ENCODE data around the gene ZNG1C.
"Not testable (repeated sequence)": the region's sequence is repeated elsewhere in the genome, so short reads cannot be mapped to it uniquely, and the experiment has no call there.

The ZNG1C gene

DNA sequence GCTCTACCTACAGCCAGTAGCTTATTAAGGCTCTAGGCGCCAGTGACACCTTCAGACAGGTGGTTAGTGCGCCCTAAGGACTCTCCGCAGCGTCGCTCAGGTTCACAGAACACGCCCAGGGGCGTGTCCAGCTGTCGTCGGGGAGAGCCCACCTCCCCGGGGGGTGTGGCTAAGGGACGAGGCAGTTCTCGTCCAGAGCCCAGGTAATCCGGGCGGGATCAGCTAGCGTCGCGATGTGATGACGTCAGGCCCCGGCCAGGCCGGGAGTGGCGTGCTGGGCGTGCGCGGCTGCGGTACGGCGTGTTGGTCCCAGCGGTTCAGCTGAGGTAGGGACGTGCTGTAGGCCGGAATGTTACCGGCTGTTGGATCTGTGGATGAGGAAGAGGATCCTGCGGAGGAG, at the start of gene ZNG1C:
TSS of gene ZNG1C (plus strand) at position 301 of the 400 bp plus-strand sequence. CDS start at position 350, 49 bp downstream.
- DNase-seq, result not testable (repeated sequence)

DNA sequence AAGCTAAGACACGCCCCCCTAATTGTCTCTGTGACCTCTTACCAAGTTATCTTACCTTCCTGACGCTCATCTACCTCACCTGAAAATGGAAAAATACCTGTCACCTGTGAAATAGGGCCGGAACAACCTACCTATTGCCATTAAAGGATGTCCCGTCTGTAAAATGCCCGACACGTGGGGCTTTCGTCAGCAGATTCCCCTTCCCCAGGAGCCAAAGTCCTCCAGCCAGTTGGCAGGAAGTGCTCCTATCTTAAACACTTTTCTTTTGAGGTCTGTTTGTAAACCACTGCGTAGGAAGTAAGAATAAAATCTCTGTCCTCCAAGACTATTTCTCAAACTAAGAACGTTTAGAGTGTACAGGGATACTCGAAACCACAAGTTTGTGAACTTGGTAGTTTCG, 654 bp downstream of the ZNG1C start:
- DNase-seq, result not testable (repeated sequence)

GRCh38 chr9:68281041-68281440, 39.3 kb downstream of the ZNG1C start:
- not testable (repeated sequence) for DNase-seq

DNA sequence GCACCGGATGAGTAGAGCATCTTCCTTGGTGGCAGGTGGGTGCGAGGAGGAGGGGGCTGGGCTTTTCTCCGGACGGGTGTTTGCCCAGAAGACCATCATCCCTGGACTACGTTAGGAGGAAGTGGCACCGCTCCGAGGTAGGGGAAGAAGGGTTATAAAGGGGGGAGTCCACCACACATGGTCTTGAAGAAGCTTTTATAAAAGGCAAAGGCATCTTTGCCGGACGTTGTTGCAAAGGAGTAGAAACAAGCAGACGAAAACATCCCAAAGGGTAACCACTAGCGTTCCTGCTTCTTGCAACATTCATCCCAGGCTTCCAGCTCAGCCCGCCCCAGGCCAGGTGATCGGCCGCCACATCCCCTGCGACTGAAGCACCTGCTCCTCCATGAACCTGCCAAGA, 60.8 kb downstream of the ZNG1C start, which contains the start of gene FOXD4L3:
TSS of gene FOXD4L3 (plus strand) at position 301 of the 400 bp plus-strand sequence. CDS start at position 386, 85 bp downstream.
- DNase-seq, result not testable (repeated sequence)

DNA sequence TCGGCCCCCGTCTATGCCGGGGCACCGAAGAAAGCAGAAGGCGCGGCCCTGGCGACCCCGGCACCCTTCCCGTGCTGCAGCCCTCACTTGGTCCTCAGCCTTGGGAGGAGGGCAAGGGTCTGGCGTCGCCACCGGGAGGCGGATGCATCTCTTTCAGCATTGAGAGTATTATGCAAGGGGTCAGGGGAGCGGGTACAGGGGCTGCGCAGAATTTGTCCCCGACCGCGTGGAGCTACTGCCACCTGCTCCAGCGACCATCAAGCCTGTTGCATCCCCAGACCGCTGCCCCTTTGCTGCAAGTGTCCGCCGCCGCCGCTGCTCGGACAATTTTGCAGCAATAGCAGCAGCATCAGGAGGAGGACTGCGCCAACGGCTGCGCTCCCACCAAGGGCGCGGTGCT, 62.0 kb downstream of the ZNG1C start:
- DNase-seq, result not testable (repeated sequence)

DNA sequence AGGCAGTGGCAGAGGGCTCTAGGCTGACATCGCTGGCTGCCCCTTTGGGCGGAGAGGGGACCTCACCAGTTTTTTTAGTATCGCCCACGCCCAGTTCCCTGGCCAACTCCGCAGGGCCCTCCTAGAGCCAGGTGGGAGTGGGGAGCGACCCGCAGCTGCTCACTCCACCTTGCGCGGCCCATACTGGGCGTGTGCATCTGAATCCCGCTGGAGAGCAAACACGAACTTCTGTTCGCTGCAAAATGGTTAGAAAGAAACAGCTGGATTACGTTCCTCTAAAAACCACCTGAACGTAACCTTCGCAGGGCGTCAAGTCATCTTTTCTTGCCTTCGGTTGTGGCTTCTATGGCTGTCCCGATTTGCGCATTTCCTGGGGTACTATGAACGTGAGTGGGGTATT, 62.4 kb downstream of the ZNG1C start:
- DNase-seq, result not testable (repeated sequence)

- DNase-seq, result not testable (repeated sequence)
These were observed 63.0 kb downstream of the ZNG1C start for GRCh38 chr9:68304777-68305176.

GRCh38 chr9:68305680-68306285, 64.0 kb downstream of the ZNG1C start:
- DNase-seq, result not testable (repeated sequence)

DNA sequence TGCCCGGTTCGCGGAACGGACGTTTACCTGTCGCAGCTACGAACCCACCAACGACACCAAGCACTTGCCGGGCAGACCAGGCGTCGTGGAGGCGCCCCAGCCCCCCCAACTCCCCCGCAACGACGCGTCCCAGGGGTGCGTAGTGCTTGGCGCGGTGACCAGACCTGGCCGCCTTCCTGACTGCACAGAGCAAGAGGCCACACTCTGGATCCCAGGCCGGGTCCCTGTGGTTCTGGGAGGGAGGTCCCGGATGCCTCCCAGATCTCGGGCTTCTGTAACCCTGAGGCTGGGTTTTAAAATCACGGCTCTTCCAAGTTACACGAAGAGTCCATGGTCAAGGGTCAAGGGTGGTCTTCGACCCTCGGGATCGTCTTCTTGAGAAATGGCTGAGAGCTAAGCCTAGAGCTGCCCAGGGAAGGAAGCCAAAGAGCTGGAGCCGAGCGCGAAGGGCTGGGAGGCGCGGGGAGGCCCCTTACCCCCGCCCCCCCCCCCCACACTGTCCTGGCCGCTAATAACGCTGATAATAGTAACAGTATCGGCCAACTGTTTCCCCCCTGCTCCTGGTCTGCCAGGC, 64.7 kb downstream of the ZNG1C start:
- peak; percentile 3 for DNase-seq

DNA sequence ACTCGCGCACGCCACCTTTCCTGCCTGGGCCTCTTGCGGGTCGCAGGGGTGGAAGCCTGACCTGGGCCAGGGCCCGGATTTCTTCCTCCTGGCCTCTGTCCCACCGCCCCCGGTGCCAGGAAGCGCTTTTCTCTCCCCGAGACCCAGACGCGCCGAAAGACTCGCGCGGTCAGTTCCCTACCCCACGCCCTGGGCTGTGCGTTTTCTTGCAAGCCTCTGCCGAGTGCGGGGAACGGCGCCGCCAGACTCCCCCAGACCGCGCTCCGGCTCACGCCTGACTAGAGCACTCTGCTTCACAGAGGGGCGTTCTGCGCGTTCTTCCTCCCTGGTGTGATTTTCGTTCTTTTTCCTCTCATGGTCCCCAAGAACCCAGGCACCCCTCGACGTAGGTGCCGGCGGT, 65.3 kb downstream of the ZNG1C start:
- DNase-seq, result not testable (repeated sequence)

- not testable (repeated sequence) for DNase-seq
These were observed 65.9 kb downstream of the ZNG1C start for GRCh38 chr9:68307654-68308053.

- not testable (repeated sequence) for DNase-seq
These were observed 69.4 kb downstream of the ZNG1C start for GRCh38 chr9:68311208-68311607.

DNA sequence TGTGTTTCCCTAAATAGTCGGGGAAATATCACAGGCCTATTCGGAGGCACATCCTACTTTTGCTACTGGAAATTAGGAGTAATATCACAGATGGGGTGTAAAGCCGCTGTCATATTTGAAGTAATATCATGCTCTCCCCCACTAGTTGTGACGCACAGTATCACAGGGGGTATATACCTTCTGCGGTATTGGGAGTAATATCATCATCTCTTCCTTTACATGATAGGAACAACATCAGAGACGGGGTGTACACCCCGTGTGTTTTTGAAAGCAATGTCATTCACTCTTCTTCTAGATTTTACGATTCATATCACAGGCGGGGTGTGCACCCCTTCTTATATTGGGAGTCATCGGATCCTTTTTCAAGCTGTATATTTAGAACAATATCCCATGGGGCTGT, 76.4 kb downstream of the ZNG1C start:
- DNase-seq, result not testable (repeated sequence)

GRCh38 chr9:68323749-68324148, 82.0 kb downstream of the ZNG1C start:
- not testable (repeated sequence) for DNase-seq

DNA sequence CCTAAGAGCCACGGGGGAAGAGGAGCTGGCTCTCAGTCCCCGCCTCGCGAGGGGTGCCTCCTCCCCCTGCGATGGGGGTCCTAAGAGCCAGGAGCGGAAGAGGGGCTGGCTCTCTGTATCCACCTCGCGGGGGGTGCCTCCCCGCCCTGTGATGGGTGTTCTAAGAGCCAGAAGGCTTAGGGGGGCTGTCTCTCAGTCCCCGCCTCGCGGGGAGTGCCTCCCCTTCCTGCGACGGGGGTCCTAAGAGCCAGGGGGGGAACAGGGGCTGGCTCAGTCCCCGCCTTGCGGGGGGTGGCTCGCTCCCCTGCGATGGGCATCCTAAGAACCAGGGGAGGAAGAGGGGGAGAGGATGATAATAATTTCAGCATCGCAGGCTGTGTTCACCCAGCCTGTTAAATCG, 82.7 kb downstream of the ZNG1C start:
- not testable (repeated sequence) for DNase-seq

GRCh38 chr9:68329106-68329505, 87.3 kb downstream of the ZNG1C start:
- not testable (repeated sequence) for DNase-seq

DNA sequence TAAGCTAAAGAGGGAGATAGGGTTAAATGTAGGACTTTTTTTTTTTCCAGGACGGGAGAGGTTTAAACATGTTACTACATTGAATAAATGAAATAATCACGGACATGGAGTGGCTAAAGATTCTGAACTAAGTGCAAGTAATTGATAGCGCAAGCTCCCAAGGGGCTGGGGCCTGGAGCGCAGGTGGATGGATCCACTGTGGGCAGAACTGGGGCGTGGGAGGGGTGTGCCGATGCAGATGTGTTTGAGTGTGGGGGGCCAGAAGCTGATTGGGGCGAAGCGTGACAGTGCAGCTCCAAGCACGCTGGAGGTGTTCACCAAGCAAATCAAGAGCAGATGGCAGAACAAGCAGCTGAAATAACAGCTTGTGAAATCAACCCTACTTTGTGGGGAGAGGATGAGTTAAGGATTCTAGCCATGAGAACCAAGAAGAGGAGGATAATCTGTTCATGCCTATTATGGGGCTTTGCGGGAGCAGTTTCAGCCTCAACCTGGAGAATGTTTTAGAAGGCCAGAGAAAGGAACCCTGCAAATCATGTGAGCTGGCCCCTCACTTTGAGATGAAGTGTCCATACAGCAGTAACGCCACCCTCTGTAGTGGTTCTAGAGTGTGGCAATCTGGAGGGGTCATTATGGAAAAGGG, 88.9 kb downstream of the ZNG1C start:
- DNase-seq, result not testable (repeated sequence)

GRCh38 chr9:68332122-68332521, 90.3 kb downstream of the ZNG1C start:
- not testable (repeated sequence) for DNase-seq

GRCh38 chr9:68335935-68336334, 94.2 kb downstream of the ZNG1C start:
- not testable (repeated sequence) for DNase-seq

DNA sequence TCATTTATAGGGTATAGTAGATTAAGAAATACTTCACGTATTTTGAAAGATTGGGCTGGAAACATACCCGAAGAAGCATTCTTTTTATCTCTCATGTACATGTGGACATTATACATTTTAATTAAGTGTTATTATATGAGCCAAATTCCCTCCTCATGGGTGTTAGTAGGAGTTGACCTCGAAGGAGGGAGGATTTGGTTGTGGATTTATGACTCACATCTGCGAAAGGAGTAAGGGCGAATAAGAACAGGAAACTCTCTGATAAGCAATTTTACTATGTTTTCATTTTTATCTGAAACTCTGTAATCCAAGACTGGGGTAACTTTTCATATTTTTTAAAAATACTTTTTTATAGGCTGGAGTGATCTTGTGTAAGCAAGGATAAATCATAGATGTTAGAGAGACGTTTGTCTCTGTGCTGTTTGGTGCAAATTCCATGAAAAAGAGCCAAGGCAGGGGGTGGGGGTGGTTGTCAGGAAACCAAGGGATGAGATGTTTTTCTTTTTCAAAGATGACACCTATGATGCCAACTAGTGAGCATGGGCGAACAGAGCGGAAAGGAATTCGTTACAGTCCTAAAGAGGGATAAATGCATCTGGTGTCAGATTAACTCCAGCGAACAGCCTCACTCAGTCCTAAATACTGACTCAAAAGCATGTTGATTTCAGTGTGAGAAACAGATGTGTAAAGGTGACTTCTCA, 95.0 kb downstream of the ZNG1C start:
- DNase-seq, result not testable (repeated sequence)

DNA sequence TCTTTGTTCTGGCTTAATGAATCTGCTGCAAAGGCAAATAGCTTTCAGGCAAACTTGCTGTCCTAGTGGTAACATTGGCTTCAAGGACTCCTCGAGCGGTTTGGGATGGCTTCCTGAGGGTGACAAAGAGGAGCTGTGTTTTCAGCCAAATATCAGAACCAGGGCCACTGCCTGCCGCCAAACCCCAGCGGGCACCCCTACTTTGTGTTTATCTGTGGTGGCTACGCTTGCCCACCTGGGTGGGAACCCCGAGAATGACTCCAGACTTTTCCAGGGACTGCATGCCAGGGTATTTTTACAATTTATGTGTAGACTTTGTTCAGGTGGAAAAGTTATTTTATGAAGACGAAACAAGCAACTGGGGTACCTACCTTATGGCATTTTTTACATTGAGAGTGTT, 96.2 kb downstream of the ZNG1C start:
- not testable (repeated sequence) for DNase-seq

GRCh38 chr9:68342265-68343025, 100.7 kb downstream of the ZNG1C start:
- DNase-seq, result not testable (repeated sequence)
